Neural progenitor cell (in vitro differentiated cells): ENCODE results near the gene CCDC142. TPM values are rescaled to one million over a fixed set of nuclear protein-coding genes. Genes with fewer than 3 reads are reported as not detected.
A peak's percentile ranks its signal among the peaks of the same experiment; 100 is the strongest.

ENCODE experiments used
- DNase-seq: peaks from one replicate; pipeline ENCODE4 v3.0.0-alpha.2; 2016; ENCODE audit warnings: low spot score
- H2AFZ ChIP-seq: fragments of 200-600 bp; sonication (generic); replicated peaks from 2 replicates; pipeline ENCODE4 v1.6.1; 2016; ENCODE audit warnings: antibody characterized with exemption
- H3F3A ChIP-seq: fragments of 200-600 bp; sonication (generic); 2 replicates; pipeline ENCODE4 v1.6.1; 2016; ENCODE audit warnings: antibody characterized with exemption, low read depth
- H3K27ac ChIP-seq: fragments of 200-600 bp; sonication (generic); 2 replicates; pipeline ENCODE4 v1.5.1; 2016; ENCODE audit warnings: mild to moderate bottlenecking
- H3K27me3 ChIP-seq: fragments of 200-600 bp; sonication (generic); 2 replicates; pipeline ENCODE4 v1.6.1; 2016; ENCODE audit warnings: mild to moderate bottlenecking, moderate library complexity
- H3K36me3 ChIP-seq: fragments of 200-600 bp; sonication (generic); 2 replicates; pipeline ENCODE4 v1.5.1; 2016
- H3K4me1 ChIP-seq: fragments of 200-600 bp; sonication (generic); 2 replicates; pipeline ENCODE4 v1.6.1; 2016; ENCODE audit warnings: mixed run types
- H3K4me2 ChIP-seq: fragments of 200-600 bp; sonication (generic); 2 replicates; pipeline ENCODE4 v1.6.1; 2016
- H3K4me3 ChIP-seq: fragments of 200-600 bp; sonication (generic); 2 replicates; pipeline ENCODE4 v1.5.1; 2016
- H3K79me2 ChIP-seq: fragments of 200-600 bp; sonication (generic); 2 replicates; pipeline ENCODE4 v1.6.1; 2016; ENCODE audit warnings: low read depth
- H3K9ac ChIP-seq: fragments of 200-600 bp; sonication (generic); 2 replicates; pipeline ENCODE4 v1.6.1; 2016
- H3K9me3 ChIP-seq: fragments of 200-600 bp; sonication (generic); 2 replicates; pipeline ENCODE4 v1.5.1; 2016; ENCODE audit warnings: low read depth
- H4K20me1 ChIP-seq: fragments of 200-600 bp; sonication (generic); 2 replicates; pipeline ENCODE4 v1.6.1; 2016; ENCODE audit warnings: low read depth
- H3K27ac Mint-ChIP-seq: 3 replicates; pipeline ENCODE4 v1.8.0; 2021; ENCODE audit warnings: mixed read lengths
- H3K27me3 Mint-ChIP-seq: 2 replicates; pipeline ENCODE4 v1.8.0; 2022; ENCODE audit warnings: low read depth, mild to moderate bottlenecking, inconsistent platforms, moderate library complexity, mixed read lengths; ENCODE audit not compliant: insufficient read depth
- H3K36me3 Mint-ChIP-seq: 3 replicates; pipeline ENCODE4 v1.8.0; 2021; ENCODE audit warnings: mixed read lengths
- H3K4me1 Mint-ChIP-seq: 3 replicates; pipeline ENCODE4 v1.8.0; 2021; ENCODE audit warnings: mixed read lengths
- H3K4me3 Mint-ChIP-seq: 3 replicates; pipeline ENCODE4 v1.8.0; 2021; ENCODE audit warnings: mild to moderate bottlenecking, moderate library complexity, mixed read lengths
- H3K9me3 Mint-ChIP-seq: 3 replicates; pipeline ENCODE4 v1.8.0; 2020; ENCODE audit warnings: mixed read lengths
- CTCF ChIP-seq: fragments of 200-600 bp; sonication (generic); IDR thresholded peaks from 2 replicates; pipeline ENCODE4 v1.5.1; 2017; ENCODE audit warnings: antibody characterized with exemption, mild to moderate bottlenecking
- EZH2 ChIP-seq: fragments of 200-600 bp; sonication (generic); IDR thresholded peaks from 2 replicates; pipeline ENCODE4 v1.6.1; 2017; ENCODE audit warnings: antibody characterized with exemption, mild to moderate bottlenecking, moderate library complexity
- EZH2phosphoT487 ChIP-seq: fragments of 200-600 bp; sonication (generic); IDR thresholded peaks from 2 replicates; pipeline ENCODE4 v1.6.1; 2017; ENCODE audit warnings: antibody characterized with exemption
- total RNA-seq: library from RNA; depleted of rRNA; stranded (reverse); fragments of >200 nt; gene quantifications from 2 replicates; pipeline ENCODE4 v1.2.3, GENCODE V29; 2015; ENCODE audit warnings: low replicate concordance

Gene CCDC142
- total RNA-seq, 1 donor from 2014 or later, result 12.0 TPM

GRCh38 chr2:74516650-74517049, 33.9 kb upstream of the CCDC142 start:
- no peak overlapping the region for H3K27ac Mint-ChIP-seq
- Histone ChIP-seq H3F3A (peaks cover 34% of the 10 kb centered on the region), H3K4me1 (peaks cover 21% of the 10 kb centered on the region), H3K79me2 (no peaks in the 10 kb centered on the region), H2AFZ (no peak overlapping the region), H3K4me3 (no peak overlapping the region), H3K9me3 (no peaks in the 10 kb centered on the region), H3K27ac (no peak overlapping the region), H3K36me3 (no peaks in the 10 kb centered on the region), H4K20me1 (peaks cover 26% of the 10 kb centered on the region), H3K9ac (no peak overlapping the region), H3K27me3 (peaks cover 100% of the 10 kb centered on the region), H3K4me2 (no peak overlapping the region)
- H3K4me3 Mint-ChIP-seq, result peak overlapping the region; percentile 55
- no peak for DNase-seq
- TF ChIP-seq CTCF, result no peak
- TF ChIP-seq EZH2, result no peak
- TF ChIP-seq EZH2phosphoT487, result no peak
- H3K4me1 Mint-ChIP-seq, result peaks cover 19% of the 10 kb centered on the region
- H3K27me3 Mint-ChIP-seq, result peaks cover 74% of the 10 kb centered on the region
- peaks cover 5% of the 10 kb centered on the region for H3K36me3 Mint-ChIP-seq
- H3K9me3 Mint-ChIP-seq, result peaks cover 8% of the 10 kb centered on the region

GRCh38 chr2:74515981-74516633, 33.3 kb upstream of the CCDC142 start:
- no peaks in the 10 kb centered on the region for H3K36me3 ChIP-seq
- Mint-ChIP-seq H3K27me3 (peaks cover 77% of the 10 kb centered on the region), H3K36me3 (peaks cover 5% of the 10 kb centered on the region), H3K4me3 (peak overlapping the region; percentile 55), H3K27ac (no peak overlapping the region), H3K4me1 (peaks cover 19% of the 10 kb centered on the region), H3K9me3 (peaks cover 8% of the 10 kb centered on the region)
- H3K9me3 ChIP-seq, result no peaks in the 10 kb centered on the region
- DNase-seq, result peak; percentile 82
- H3K79me2 ChIP-seq, result no peaks in the 10 kb centered on the region
- peak overlapping the region; percentile 25 for H3K4me3 ChIP-seq
- H3F3A ChIP-seq, result peaks cover 34% of the 10 kb centered on the region
- H3K27me3 ChIP-seq, result peaks cover 100% of the 10 kb centered on the region
- peaks cover 26% of the 10 kb centered on the region for H4K20me1 ChIP-seq
- no peak overlapping the region for H3K27ac ChIP-seq
- H3K4me2 ChIP-seq, result peak overlapping the region; percentile 69
- H3K4me1 ChIP-seq, result peaks cover 21% of the 10 kb centered on the region
- peak overlapping the region; percentile 74 for H2AFZ ChIP-seq
- H3K9ac ChIP-seq, result no peak overlapping the region
- TF ChIP-seq EZH2, result peak; percentile 86
- TF ChIP-seq CTCF, result no peak
- TF ChIP-seq EZH2phosphoT487, result peak; percentile 80

GRCh38 chr2:74515271-74515980, 32.6 kb upstream of the CCDC142 start:
- Histone ChIP-seq H3F3A (peaks cover 34% of the 10 kb centered on the region), H3K9me3 (no peaks in the 10 kb centered on the region), H3K4me3 (peak overlapping the region; percentile 32), H3K79me2 (no peaks in the 10 kb centered on the region), H3K4me1 (peaks cover 21% of the 10 kb centered on the region), H3K27ac (no peak overlapping the region), H3K27me3 (peaks cover 100% of the 10 kb centered on the region), H4K20me1 (peaks cover 26% of the 10 kb centered on the region), H3K36me3 (no peaks in the 10 kb centered on the region), H3K9ac (no peak overlapping the region), H2AFZ (peak overlapping the region; percentile 74), H3K4me2 (peak overlapping the region; percentile 69)
- Mint-ChIP-seq H3K4me1 (peaks cover 19% of the 10 kb centered on the region), H3K36me3 (peaks cover 5% of the 10 kb centered on the region), H3K4me3 (peak overlapping the region; percentile 70), H3K9me3 (peaks cover 10% of the 10 kb centered on the region), H3K27me3 (peaks cover 81% of the 10 kb centered on the region), H3K27ac (no peak overlapping the region)
- peak; percentile 55 for DNase-seq
- TF ChIP-seq CTCF (no peak), EZH2phosphoT487 (peak; percentile 96), EZH2 (peak; percentile 95)
